Measurements from ENCODE around the gene PRODH.

- TF ChIP-seq EP300 (IDR thresholded peaks at IDR 0.05; ENCODE audit: borderline replicate concordance) = no peak
- TF ChIP-seq RAD21 (IDR thresholded peaks at IDR 0.05; ENCODE audit: low read depth) = no peak
- no peak for TF ChIP-seq MAX (IDR thresholded peaks at IDR 0.05)
- TF ChIP-seq REST (IDR thresholded peaks at IDR 0.05; ENCODE audit: low read depth) = no peak
- no peak for TF ChIP-seq ZBTB7A (IDR thresholded peaks at IDR 0.05; ENCODE audit: low read depth)
- no peak for TF ChIP-seq FOXM1 (IDR thresholded peaks at IDR 0.05; ENCODE audit: borderline replicate concordance, low read depth)
- TF ChIP-seq NFIC (IDR thresholded peaks at IDR 0.05) = no peak
- TF ChIP-seq CEBPB (IDR thresholded peaks at IDR 0.05) = no peak
- no peak for TF ChIP-seq TAF1 (IDR thresholded peaks at IDR 0.05; ENCODE audit: low read depth)
- TF ChIP-seq YY1 (IDR thresholded peaks at IDR 0.05; ENCODE audit: low read depth) = no peak
- TF ChIP-seq CREB1 (IDR thresholded peaks at IDR 0.05; ENCODE audit: low read depth) = no peak
- TF ChIP-seq USF1 (IDR thresholded peaks at IDR 0.05) = no peak
- TF ChIP-seq TEAD4 (IDR thresholded peaks at IDR 0.05) = no peak
- TF ChIP-seq EGR1 (IDR thresholded peaks at IDR 0.05) = no peak
These were observed 8.5 kb downstream of the PRODH start for GRCh38 chr22:18927573-18927972.
